Caco-2 (cell line): Measurements from ENCODE around the gene CYP20A1. TPM values are rescaled to one million over a fixed set of nuclear protein-coding genes. Genes with fewer than 3 reads are reported as not detected.
"Not testable (repeated sequence)": the region's sequence is repeated elsewhere in the genome, so short reads cannot be mapped to it uniquely, and the experiment has no call there.

Experiments
- BruUV-seq: library from RNA; stranded (reverse); fragments of 400-500 nt; replicated peaks from 2 replicates; lab custom pipeline; 2021; lab: Mats Ljungman, UMichigan
- CTCF ChIA-PET: fragments of 300-600 bp; sonication (Branson Sonifier 250); formaldehyde crosslinking; loops from one replicate; lab custom pipeline; 2022; ENCODE audit warnings: antibody characterized with exemption; lab: Charles Lee
- POLR2A ChIA-PET: fragments of 300-600 bp; sonication (Branson Sonifier 250); formaldehyde crosslinking; loops from one replicate; lab custom pipeline; 2022; ENCODE audit warnings: antibody characterized with exemption; lab: Charles Lee
- DNase-seq, 2 experiments: peaks; one replicate each; pipeline versions ENCODE4 v3.0.0 to v3.0.0-alpha.2; 2020 to 2022
- H3K27me3 ChIP-seq: replicated peaks from 2 replicates; pipeline ENCODE4 v1.6.0; 2011; ENCODE audit warnings: low read length; ENCODE audit not compliant: control insufficient read depth, insufficient read depth
- H3K36me3 ChIP-seq: 2 replicates; pipeline ENCODE4 v1.5.1; 2011; ENCODE audit warnings: low read length; ENCODE audit not compliant: control insufficient read depth, insufficient read depth
- H3K4me1 ChIP-seq: fragments of 250-450 bp; sonication (Bioruptor Pico); 2 replicates; pipeline ENCODE4 v1.5.1; 2020; ENCODE audit warnings: mild to moderate bottlenecking
- H3K4me3 ChIP-seq: 2 replicates; pipeline ENCODE4 v1.5.1; 2011; ENCODE audit warnings: low read depth, mild to moderate bottlenecking, control low read depth, low read length
- H3K9me3 ChIP-seq: fragments of 250-450 bp; sonication (Bioruptor Pico); 2 replicates; pipeline ENCODE4 v1.5.1; 2020; ENCODE audit warnings: mild to moderate bottlenecking, moderate library complexity
- H3K27ac Mint-ChIP-seq: one replicate; pipeline ENCODE4 v1.8.0; 2022; ENCODE audit warnings: mixed read lengths; ENCODE audit not compliant: unreplicated experiment
- H3K27me3 Mint-ChIP-seq: one replicate; pipeline ENCODE4 v1.8.0; 2022; ENCODE audit warnings: mixed read lengths; ENCODE audit not compliant: insufficient read depth, unreplicated experiment
- H3K36me3 Mint-ChIP-seq: one replicate; pipeline ENCODE4 v1.8.0; 2022; ENCODE audit warnings: mild to moderate bottlenecking, mixed read lengths; ENCODE audit not compliant: insufficient read depth, unreplicated experiment
- H3K4me1 Mint-ChIP-seq: one replicate; pipeline ENCODE4 v1.8.0; 2022; ENCODE audit warnings: low read depth, mixed read lengths; ENCODE audit not compliant: unreplicated experiment
- H3K4me3 Mint-ChIP-seq: one replicate; pipeline ENCODE4 v1.8.0; 2022; ENCODE audit warnings: mild to moderate bottlenecking, moderate library complexity, mixed read lengths; ENCODE audit not compliant: unreplicated experiment
- H3K9me3 Mint-ChIP-seq: one replicate; pipeline ENCODE4 v1.8.0; 2022; ENCODE audit warnings: mixed read lengths; ENCODE audit not compliant: unreplicated experiment
- intact Hi-C: fragments of 100-400 bp; cut with micrococcal nuclease; formaldehyde crosslinking; loops from one replicate; pipeline ENCODE4 v1.10.0; 2022; ENCODE audit not compliant: unreplicated experiment
- total RNA-seq: library from RNA; stranded (reverse); gene quantifications from 2 replicates; pipeline ENCODE4 v1.2.3, GENCODE V29; 2022
- TF ChIP-seq, protein P1 (sequence below), 2 experiments: fragments of 200-600 bp in 1 of 2; IDR thresholded peaks; 1 replicate in 1 of 2; 2 replicates in 1 of 2; pipeline versions ENCODE4 v1.5.1 to v1.8.0; 2011 to 2022; ENCODE audit warnings: antibody characterized with exemption in 1 of 2, control low read depth in 1 of 2, inconsistent platforms in 1 of 2, low read depth in 1 of 2, low read length in 1 of 2, mild to moderate bottlenecking in 1 of 2, moderate library complexity in 1 of 2; ENCODE audit not compliant: insufficient read depth in 1 of 2, severe bottlenecking in 1 of 2, unreplicated experiment in 1 of 2

The CYP20A1 gene
- total RNA-seq, 1 experiment from 2014 or later = 39.3 TPM

DNA sequence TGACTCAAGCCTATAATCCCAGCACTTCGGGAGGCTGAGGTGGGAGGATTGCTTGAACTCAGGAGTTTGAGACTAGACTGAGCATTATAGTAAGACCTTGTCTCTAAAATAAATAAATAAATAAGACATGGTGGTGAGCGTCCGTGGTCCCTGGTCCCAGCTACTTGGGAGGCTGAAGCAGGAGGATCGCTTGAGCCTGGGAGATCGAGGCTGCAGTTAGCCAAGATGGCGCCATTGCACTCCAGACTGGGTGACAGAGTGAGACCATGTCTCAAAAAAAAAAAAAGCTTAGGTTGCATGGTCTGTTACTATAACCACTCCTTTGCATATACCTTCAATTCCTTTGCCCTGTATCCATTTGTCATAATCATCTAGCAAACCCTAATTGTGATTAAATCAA is 3.7 kb downstream of the CYP20A1 start:
- peaks cover 51% of the 10 kb centered on the region for H3K36me3 Mint-ChIP-seq
- H3K27me3 Mint-ChIP-seq = no peaks in the 10 kb centered on the region
- BruUV-seq = no TSS peak
- intact Hi-C loops = no loop called here
- ChIA-PET POLR2A (no interaction called here), CTCF (no interaction called here)
- TF ChIP-seq, protein P1, sequence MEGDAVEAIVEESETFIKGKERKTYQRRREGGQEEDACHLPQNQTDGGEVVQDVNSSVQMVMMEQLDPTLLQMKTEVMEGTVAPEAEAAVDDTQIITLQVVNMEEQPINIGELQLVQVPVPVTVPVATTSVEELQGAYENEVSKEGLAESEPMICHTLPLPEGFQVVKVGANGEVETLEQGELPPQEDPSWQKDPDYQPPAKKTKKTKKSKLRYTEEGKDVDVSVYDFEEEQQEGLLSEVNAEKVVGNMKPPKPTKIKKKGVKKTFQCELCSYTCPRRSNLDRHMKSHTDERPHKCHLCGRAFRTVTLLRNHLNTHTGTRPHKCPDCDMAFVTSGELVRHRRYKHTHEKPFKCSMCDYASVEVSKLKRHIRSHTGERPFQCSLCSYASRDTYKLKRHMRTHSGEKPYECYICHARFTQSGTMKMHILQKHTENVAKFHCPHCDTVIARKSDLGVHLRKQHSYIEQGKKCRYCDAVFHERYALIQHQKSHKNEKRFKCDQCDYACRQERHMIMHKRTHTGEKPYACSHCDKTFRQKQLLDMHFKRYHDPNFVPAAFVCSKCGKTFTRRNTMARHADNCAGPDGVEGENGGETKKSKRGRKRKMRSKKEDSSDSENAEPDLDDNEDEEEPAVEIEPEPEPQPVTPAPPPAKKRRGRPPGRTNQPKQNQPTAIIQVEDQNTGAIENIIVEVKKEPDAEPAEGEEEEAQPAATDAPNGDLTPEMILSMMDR (IDR thresholded peaks at IDR 0.05; ENCODE audit: insufficient read depth in 1 of 2, low read depth in 1 of 2, low read length in 1 of 2, severe bottlenecking in 1 of 2, unreplicated experiment in 1 of 2) = no peak
- no peak overlapping the region for H3K4me3 Mint-ChIP-seq
- Histone ChIP-seq H3K4me3 (no peak overlapping the region), H3K36me3 (no peaks in the 10 kb centered on the region), H3K4me1 (peaks cover 11% of the 10 kb centered on the region; the same call in 1 of the 2 replicates), H3K27me3 (no peaks in the 10 kb centered on the region), H3K9me3 (no peaks in the 10 kb centered on the region)
- no peak for DNase-seq
- no peaks in the 10 kb centered on the region for H3K9me3 Mint-ChIP-seq
- peaks cover 15% of the 10 kb centered on the region for H3K4me1 Mint-ChIP-seq
- H3K27ac Mint-ChIP-seq = no peak overlapping the region

DNA sequence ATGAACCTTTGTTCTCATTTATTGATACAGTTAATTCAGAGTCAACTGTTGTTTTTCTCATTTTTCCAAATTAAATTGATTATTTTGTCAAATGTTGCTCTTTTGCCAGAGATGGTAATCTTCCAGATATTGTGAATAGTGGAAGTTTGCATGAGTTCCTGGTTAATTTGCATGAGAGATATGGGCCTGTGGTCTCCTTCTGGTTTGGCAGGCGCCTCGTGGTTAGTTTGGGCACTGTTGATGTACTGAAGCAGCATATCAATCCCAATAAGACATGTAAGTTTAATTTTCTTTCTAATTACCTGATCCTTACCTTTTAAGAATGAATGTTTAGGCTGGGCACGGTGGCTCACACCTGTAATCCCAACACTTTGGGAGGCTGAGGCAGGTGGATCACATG is 7.8 kb downstream of the CYP20A1 start:
- TF ChIP-seq, protein P1 (IDR thresholded peaks at IDR 0.05; ENCODE audit: insufficient read depth in 1 of 2, low read depth in 1 of 2, low read length in 1 of 2, severe bottlenecking in 1 of 2, unreplicated experiment in 1 of 2) = no peak
- H3K27me3 Mint-ChIP-seq = no peaks in the 10 kb centered on the region
- no peaks in the 10 kb centered on the region for H3K4me1 Mint-ChIP-seq
- H3K9me3 Mint-ChIP-seq = no peaks in the 10 kb centered on the region
- CTCF ChIA-PET = no interaction called here
- no TSS peak for BruUV-seq
- no peaks in the 10 kb centered on the region for H3K4me1 ChIP-seq
- H3K27me3 ChIP-seq = no peaks in the 10 kb centered on the region
- H3K36me3 Mint-ChIP-seq = peaks cover 44% of the 10 kb centered on the region
- no peaks in the 10 kb centered on the region for H3K9me3 ChIP-seq
- no peak overlapping the region for H3K27ac Mint-ChIP-seq
- H3K36me3 ChIP-seq = no peaks in the 10 kb centered on the region
- intact Hi-C loops = no loop called here
- no peak overlapping the region for H3K4me3 ChIP-seq
- no peak for DNase-seq
- POLR2A ChIA-PET = no interaction called here
- H3K4me3 Mint-ChIP-seq = no peak overlapping the region

DNA sequence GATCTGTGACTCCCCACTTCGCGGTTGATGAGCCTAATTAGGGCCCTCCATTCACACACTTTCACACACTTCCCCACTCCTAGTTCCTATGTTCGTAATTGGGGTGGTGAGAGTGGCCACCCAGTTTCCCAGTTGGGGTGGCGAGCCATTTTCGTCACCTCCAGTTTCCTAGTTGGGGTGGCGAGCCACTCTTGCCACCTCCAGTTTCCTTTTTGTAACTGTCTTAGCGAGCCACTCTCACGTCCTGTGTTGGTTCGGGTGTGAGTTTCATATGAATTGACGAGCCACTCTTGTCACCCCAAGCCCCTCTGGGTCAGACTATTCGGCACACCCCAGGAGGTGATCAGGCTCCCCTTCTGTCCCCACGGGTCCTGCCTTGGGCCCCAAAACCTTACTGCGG is 14.0 kb downstream of the CYP20A1 start:
- no TSS peak for BruUV-seq
- POLR2A ChIA-PET = no interaction called here

DNA sequence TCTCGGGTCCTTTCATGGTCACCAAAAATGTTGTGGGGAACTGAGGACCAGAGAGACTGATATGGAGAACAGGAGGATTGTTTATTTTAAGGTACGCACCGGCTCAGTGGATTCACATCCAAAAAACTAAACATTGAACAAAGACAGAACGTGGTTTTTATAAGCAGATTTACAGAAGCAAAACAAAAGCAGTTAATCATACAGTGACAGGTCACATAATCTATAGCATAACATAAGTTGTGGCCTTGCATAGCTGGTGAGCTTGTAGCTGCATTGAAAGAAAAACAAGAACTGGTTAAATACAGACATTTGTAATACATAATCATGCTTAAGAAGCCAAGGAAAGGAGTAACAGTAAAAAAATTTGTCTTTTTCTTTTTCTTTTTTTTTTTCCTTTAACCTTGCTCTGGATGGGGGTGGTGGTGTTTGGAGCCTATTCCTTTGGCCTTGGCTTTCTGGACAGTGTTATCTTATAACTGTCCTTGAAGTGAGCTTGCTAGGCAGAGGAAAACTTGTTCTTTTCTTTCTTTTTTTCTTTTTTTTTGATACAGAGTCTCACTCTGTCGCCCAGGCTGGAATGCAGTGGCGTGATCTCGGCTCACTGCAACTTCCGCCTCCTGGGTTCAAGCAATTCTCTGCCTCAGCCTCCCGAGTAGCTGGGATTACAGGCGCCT is 14.7 kb downstream of the CYP20A1 start:
- H3K27me3 Mint-ChIP-seq, H3K9me3 Mint-ChIP-seq, H3K27me3 ChIP-seq, H3K36me3 ChIP-seq, DNase-seq, H3K27ac Mint-ChIP-seq, H3K4me3 Mint-ChIP-seq, BruUV-seq, H3K4me1 Mint-ChIP-seq, CTCF ChIA-PET, H3K4me1 ChIP-seq, intact Hi-C loops, H3K9me3 ChIP-seq, H3K4me3 ChIP-seq: not testable (repeated sequence)
- POLR2A ChIA-PET = interaction anchor here (0.8 kb wide), 1 partner anchor 14 kb away, joined by 3 read pairs; no protein-coding TSS in a partner anchor
- H3K36me3 Mint-ChIP-seq = peaks cover 55% of the 10 kb centered on the region

More for the DNA sequence above, 14.0 kb downstream of the CYP20A1 start:
- Histone ChIP-seq H3K4me3 (no peak overlapping the region), H3K36me3 (peaks cover 5% of the 10 kb centered on the region), H3K9me3 (no peaks in the 10 kb centered on the region), H3K4me1 (no peaks in the 10 kb centered on the region), H3K27me3 (no peaks in the 10 kb centered on the region)
- CTCF ChIA-PET = no interaction called here
- TF ChIP-seq, protein P1 (IDR thresholded peaks at IDR 0.05; ENCODE audit: insufficient read depth in 1 of 2, low read depth in 1 of 2, low read length in 1 of 2, severe bottlenecking in 1 of 2, unreplicated experiment in 1 of 2) = no peak
- intact Hi-C loops = no loop called here
- no peak for DNase-seq
- peaks cover 55% of the 10 kb centered on the region for H3K36me3 Mint-ChIP-seq
- no peaks in the 10 kb centered on the region for H3K27me3 Mint-ChIP-seq
- H3K4me1 Mint-ChIP-seq = no peaks in the 10 kb centered on the region
- no peaks in the 10 kb centered on the region for H3K9me3 Mint-ChIP-seq
- H3K4me3 Mint-ChIP-seq = no peak overlapping the region
- H3K27ac Mint-ChIP-seq = no peak overlapping the region
